ENCODE results near the gene SWAP70. TPM values are rescaled to one million over a fixed set of nuclear protein-coding genes. Genes with fewer than 3 reads are reported as not detected.

The SWAP70 gene
- total and polyA plus RNA-seq, 2 of the 13 experiments (the other 11 are each of a cell fraction or from before 2014, with no cell fraction given): 4.6 to 8.7 TPM

DNA sequence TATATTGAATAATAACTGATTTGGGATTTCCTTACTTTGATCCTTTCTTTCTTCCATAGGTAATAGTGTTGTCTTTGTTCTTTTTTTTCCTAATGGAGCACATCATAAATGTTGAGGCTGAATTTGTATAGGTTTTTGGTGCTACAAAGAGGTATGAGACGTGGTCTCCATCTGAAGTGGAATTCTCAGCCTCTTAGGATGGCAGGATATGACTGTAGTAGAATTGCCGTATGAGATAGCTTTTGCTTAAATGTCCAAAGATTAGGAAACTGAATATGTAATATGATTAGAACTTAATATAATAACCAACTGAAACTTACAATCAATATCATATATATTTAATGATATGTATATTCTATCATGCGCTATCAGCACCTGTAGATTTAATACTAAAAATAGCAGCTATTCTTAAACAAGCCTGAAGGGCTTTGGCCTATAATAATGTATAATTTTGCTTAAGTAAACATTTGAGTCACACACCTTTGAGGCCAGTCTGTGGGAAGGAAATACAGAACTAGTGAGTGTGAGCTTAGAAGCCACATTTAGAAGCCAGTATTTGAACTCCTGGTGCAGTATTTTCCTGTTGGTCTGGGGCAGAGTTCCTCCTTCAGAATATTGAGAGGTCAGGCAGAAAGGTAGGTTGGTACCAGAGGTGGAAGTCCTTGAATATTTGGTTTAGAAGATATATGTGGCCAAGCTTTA, 62.6 kb downstream of the SWAP70 start (continued):
- TF ChIP-seq MEIS2 (CRISPR knock-in tag; IDR thresholded peaks at IDR 0.05) (no peak), ZNF749 (CRISPR knock-in tag; IDR thresholded peaks at IDR 0.05; ENCODE audit: borderline replicate concordance) (no peak), STAT5B (CRISPR knock-in tag; IDR thresholded peaks at IDR 0.05) (no peak), KDM5B (CRISPR knock-in tag; IDR thresholded peaks at IDR 0.05; ENCODE audit: borderline replicate concordance) (no peak)
- TF ChIP-seq, protein P1, sequence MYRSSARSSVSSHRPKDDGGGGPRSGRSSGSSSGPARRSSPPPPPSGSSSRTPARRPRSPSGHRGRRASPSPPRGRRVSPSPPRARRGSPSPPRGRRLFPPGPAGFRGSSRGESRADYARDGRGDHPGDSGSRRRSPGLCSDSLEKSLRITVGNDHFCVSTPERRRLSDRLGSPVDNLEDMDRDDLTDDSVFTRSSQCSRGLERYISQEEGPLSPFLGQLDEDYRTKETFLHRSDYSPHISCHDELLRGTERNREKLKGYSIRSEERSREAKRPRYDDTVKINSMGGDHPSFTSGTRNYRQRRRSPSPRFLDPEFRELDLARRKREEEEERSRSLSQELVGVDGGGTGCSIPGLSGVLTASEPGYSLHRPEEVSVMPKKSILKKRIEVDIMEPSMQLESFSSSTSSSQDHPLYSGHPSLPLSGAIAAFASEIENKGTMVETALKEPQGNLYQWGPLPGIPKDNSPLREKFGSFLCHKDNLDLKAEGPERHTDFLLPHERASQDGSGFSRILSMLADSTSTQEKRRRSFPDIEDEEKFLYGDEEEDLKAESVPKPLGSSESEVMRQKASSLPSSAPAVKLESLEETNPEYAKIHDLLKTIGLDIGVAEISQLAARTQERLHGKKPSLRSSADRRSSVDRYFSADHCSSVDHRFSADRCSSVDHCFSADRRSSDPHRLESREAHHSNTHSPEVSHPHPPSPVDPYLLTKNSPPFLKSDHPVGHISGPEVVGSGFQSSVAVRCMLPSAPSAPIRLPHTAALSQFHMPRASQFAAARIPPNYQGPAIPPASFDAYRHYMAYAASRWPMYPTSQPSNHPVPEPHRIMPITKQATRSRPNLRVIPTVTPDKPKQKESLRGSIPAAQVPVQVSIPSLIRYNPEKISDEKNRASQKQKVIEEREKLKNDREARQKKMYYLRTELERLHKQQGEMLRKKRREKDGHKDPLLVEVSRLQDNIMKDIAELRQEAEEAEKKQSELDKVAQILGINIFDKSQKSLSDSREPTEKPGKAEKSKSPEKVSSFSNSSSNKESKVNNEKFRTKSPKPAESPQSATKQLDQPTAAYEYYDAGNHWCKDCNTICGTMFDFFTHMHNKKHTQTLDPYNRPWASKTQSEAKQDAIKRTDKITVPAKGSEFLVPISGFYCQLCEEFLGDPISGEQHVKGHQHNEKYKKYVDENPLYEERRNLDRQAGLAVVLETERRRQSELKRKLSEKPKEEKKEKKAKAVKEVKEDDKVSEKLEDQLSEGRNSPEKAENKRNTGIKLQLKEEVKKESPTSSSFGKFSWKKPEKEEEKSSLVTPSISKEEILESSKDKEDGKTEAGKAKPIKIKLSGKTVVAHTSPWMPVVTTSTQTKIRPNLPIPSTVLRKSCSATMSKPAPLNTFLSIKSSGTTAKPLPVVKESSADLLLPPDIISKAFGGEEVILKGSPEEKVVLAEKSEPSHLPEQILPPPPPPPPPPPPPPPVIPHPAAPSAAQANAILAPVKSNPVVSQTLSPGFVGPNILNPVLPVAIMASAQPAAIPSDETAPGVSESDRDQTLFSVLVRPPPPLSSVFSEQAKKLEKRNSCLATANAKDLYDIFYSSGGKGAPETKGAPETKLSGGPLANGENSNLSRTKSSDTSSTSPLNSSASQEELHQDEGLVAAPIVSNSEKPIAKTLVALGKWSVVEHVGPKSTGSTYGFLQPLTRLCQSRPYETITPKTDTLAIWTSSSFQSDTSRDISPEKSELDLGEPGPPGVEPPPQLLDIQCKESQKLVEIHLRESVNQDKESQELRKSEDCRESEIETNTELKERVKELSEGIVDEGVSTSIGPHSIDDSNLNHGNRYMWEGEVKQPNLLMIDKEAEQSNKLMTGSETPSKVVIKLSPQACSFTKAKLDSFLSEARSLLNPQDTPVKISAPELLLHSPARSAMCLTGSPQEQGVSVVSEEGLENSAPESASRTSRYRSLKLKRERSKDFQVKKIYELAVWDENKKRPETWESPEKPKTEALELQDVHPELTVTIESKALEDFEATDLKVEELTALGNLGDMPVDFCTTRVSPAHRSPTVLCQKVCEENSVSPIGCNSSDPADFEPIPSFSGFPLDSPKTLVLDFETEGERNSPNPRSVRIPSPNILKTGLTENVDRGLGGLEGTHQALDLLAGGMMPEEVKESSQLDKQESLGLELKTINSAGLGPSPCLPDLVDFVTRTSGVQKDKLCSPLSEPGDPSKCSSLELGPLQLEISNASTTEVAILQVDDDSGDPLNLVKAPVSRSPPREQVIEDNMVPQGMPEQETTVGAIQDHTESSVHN (CRISPR knock-in tag; IDR thresholded peaks at IDR 0.05): no peak
